ENCODE results near the gene UNC5C.

Gene UNC5C

DNA sequence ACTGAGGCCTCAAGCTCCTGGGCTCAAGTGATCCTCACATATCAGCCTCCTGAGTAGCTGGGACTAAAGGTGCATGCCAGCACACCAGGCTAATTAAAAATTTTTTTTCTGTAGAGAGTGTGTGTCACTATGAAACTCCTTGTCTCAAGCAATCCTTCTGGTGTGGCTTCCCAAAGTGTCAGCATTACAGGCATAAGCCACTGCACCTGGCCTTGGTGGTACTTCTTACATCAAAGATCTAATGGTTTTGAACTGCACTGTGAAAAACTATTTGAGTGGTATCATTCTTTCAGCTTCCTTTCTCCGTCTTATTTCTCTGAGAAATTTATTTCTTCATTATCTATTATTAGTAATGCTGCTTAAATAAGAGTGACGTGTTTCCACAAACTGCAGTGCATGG is 98.5 kb downstream of the UNC5C start:
- DNase-seq, result no peak

DNA sequence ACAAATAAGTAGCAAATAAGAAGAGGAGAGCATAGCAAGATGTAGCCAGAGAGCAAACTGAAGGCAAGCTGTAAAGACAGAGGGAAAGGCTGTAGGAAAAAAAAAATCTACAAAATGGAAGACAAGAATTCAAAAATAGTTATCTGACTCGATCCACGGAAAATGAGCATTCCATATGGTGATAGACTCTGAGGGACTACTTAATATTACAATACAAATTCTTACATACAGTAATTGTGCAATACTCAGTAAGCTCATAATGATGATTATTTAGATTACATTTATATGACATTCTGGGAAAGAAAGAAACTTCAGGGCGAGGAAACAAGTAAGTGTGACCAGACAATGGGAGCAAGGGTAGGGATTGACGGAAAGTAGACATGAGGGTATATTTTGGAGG is 102.6 kb downstream of the UNC5C start:
- no peak for DNase-seq

- no peak for DNase-seq
Observed at GRCh38 chr4:95445251-95445650, 103.5 kb downstream of the UNC5C start.

GRCh38 chr4:95444812-95445211 is 104.0 kb downstream of the UNC5C start:
- DNase-seq, result no peak

GRCh38 chr4:95439896-95440295 is 108.9 kb downstream of the UNC5C start:
- DNase-seq, result no peak

DNA sequence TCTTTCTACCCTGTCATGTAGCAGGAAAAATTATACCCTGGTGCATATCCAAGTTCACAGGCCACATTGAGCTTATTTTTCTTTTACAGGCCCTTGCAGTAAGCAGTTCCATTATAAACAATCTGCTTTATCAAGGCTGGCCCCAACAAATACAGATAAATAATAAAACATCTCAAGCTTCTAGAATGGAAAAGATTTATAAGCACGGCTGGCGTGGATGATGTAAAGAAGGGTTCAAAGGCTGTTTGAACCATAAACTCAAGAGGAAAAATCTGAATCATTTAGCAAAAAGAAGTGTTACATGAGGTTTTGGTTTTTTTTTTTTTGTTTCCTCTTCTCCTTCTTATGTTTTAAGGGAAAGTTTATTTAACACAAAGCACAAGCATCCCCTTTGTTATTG is 109.7 kb downstream of the UNC5C start:
- no peak for DNase-seq

GRCh38 chr4:95432466-95432865 is 116.3 kb downstream of the UNC5C start:
- no peak for DNase-seq

DNA sequence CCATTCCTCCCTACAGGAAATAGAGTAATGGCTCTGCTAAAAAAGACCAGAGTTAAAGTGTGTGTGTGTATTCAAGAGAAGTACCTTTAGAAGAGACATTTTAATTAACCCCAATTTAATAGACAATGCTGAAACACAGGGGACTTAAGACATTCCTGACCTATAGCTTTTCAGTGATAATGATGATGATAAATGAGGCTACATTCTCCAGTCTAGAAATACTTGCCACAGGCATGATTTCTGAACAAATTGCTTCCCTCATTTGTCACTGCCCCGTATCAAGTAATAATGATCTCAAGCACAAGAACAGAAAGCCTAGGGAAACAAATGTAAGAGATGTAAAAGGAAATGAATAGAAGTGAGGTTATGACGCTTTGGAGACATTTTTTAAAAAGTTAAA is 117.1 kb downstream of the UNC5C start:
- DNase-seq, result no peak

- DNase-seq, result no peak
Observed at GRCh38 chr4:95429416-95429815, 119.4 kb downstream of the UNC5C start.

DNA sequence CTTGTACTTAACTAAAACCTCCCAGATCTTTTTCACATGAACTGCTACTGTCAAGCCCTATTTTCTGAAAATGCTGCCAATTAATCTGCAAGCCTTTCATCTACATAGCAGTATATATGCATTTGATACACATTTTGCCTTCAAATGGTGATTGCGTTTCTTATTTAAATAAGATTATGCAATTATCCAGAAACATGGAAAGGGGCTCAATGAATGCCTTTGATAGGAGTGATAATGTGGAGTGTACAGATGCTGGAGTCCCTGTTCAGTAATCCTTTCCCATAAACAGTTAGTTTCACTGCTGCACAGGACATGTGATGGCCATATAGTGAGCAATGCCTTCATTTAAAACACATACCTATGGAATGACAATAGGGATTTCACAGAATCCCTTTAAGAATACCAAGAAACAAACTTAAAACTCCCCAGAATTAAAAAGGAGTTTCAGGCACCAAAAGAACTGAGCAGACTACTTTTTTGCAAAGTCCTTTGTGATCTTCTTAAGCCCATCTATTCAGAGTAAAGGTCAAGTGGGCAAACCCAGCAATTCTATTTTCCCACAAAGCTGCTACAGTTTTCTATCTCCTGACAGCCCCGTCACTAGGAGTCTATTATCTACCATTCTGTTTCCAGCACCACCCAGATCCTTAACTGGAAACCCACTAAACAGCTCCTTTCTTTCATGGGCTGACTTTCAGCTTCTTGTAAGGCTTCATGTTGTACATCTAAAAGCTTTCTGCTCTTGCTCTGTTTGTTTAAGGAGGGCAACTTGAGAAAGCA is 120.3 kb downstream of the UNC5C start:
- DNase-seq, result no peak

DNA sequence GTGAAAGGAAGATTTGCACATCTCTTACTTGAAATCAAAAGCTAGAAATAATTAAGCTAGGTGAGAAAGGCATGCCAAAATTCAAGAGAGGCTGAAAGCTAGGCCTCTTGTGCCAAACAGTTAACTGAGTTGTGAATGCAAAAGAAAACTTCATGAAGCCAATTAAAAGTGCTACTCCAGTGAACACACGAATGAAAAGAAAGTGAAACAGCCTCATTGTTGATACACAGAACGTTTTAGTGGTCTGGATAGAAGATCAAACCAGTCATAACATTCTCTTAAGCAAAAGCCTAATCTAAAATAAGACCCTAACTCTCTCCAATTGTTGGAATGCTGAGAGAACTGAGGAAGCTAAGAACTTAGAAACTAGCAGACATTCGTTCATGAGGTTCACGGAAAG is 122.3 kb downstream of the UNC5C start:
- DNase-seq, result no peak

DNA sequence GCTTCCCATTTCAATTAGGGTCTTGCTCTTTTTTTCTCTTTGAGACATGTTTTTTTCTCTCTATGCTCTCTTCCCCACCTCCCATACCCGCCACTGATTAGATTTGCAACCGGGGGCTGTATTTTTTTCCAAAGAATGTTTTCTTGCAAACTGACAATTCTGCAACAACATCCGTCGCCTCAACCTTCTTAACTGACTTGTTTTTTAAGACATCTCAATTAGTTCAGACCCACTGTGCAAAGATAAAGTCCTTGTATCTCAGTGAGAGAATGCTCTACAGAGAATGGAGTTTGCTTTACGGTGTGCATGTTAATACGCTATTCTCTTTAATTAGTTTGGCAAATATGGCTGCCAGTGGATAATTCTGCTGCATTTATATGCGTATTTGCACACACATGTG is 126.3 kb downstream of the UNC5C start:
- DNase-seq, result no peak

- no peak for DNase-seq
Observed at GRCh38 chr4:95421869-95422268, 126.9 kb downstream of the UNC5C start.

DNA sequence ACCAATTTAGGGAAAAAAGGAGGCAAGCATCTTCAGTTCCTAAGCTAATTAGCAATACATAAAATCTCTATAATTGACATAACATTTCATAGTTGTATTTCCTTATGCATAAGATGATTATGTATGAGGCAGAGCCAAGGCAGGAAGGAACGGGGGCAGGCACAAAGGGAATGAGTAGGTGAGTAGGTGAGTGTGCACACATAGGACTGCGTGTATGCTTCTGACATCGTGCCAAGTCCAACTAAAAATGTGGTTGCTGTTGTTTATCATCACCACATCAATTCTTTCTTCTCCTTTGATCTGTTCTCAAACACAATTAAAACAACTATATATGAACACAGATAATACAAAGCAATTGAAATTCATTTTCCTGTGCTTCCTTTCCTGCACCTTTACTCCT is 131.2 kb downstream of the UNC5C start:
- no peak for DNase-seq

DNA sequence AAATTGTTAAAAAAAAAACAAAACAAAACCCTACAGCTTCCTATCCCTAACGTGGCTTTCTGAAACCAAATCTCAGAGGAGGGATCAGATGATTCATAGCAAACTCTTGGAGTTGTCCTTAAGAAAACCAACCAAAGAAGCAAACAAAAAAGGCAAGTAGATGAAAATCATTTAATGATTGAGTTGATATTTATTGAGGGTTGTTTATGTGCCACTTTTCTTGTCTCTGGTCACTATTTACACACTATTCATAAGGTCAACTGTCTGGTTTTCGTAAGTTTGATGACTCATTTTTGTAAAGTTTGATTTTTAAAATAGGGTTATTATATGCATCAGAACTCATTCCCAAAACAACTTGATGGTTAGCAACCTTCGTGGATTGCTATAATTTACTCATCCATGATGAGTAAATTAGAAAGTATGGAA is 133.4 kb downstream of the UNC5C start:
- DNase-seq, result no peak

- no peak for DNase-seq
Observed at GRCh38 chr4:95411371-95412088, 137.2 kb downstream of the UNC5C start.

- no peak for DNase-seq
Observed at GRCh38 chr4:95410387-95410977, 138.3 kb downstream of the UNC5C start.

DNA sequence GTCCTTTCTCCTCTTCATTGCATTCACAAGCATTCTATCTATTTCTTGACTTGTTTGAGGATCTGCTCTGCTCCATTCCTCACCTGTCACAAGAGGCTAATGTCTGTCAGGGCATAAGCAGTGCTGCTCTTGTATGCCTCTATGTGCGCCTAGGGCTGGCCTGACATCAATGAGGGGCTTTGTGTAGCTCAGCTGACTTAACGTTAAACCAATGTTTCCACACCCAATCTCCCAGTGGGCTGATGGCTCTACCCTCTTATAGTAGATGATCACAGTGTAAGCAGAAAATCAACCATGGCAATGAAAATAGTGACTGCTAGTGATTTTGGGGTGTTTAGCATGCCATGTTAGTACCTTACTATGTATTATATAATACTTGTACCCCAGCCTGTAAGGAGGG is 139.0 kb downstream of the UNC5C start:
- no peak for DNase-seq

- no peak for DNase-seq
Observed at GRCh38 chr4:95409127-95409526, 139.6 kb downstream of the UNC5C start.

GRCh38 chr4:95402299-95402698 is 146.5 kb downstream of the UNC5C start:
- DNase-seq, result no peak

- no peak for DNase-seq
Observed at GRCh38 chr4:95398217-95398616, 150.6 kb downstream of the UNC5C start.

DNA sequence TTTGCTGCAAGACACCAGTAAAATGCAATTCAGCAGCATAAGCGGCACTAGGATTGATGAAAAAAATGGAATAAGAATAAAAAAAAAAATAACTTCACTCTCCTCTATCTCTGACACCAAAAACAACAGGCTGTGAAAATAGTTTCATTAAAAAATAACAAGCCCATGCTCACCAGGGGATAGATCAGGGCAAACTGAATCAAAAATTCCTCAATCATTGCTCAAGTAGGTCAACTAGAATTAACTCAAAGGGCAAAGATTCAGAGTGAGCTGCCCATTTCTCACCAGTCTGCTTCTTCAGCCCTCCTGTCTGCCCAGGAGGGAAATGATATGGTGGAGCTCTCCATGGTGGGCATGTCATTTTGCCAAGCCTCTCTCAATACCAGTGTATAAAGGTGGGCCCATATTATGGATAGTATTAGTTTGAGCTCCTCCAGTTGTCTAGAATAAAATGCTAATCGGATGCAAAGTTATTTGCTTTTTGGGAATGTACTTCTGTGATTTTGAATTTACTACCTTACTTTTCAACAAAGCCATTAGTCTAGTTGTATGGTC is 153.9 kb downstream of the UNC5C start:
- no peak for DNase-seq

DNA sequence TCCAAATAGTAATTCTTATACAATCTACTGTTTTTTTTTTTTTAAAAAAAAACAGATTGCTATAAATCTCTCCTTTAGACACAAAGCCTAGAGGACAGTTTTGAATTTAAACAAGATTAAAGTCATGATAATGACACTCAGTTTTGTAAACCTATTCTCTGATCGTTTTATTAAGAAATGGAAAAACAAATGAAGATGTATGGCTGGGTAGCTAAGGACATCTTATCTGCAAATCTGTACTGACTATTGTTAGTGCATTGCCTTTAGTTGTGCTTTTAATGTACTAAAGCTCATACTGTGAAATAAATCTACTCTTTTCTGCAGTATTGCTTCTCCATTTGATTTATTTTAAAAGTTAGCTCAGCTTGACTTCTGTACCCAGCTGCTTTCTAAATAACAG is 155.0 kb downstream of the UNC5C start:
- DNase-seq, result no peak

- no peak for DNase-seq
Observed at GRCh38 chr4:95388911-95389310, 159.9 kb downstream of the UNC5C start.

Data from amniotic stem cell (primary cell).